ENCODE measurements around the gene REC114. TPM values are rescaled to one million over a fixed set of nuclear protein-coding genes. Genes with fewer than 3 reads are reported as not detected.

Gene REC114
- total and polyA plus RNA-seq, 2 of the 8 experiments (the other 6 are each of a cell fraction or from before 2014, with no cell fraction given) = 0.12 TPM; not detected in 1

DNA sequence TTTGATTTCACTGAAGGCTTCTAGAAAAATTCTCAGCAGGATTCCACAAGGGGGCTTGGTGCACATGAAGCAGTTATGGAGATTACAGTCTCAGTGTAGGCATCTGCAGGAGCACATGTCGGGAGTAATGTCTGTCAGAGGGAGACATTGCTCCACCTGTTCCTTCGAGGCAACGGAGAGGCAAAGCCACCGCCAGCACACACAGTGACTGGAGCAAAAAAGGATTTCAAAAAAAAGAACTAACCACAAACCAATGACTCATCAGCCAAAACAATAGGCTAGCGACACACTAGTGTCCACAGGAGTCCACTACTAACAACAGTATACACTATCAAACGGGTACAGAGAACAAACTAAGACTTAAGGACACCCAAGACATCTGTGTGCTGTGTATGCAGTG, 121.3 kb downstream of the REC114 start:
- H2AK5ac ChIP-seq (ENCODE audit: low read depth, low read length) = no peak overlapping the region
- H3K27me3 ChIP-seq (replicated peaks in 1 of 4; ENCODE audit: control insufficient read depth in 3 of 4, extremely low read depth in 1 of 4, insufficient read depth in 3 of 4, low read length in 3 of 4) = no peaks in the 10 kb centered on the region
- no peaks in the 10 kb centered on the region for H3K79me2 ChIP-seq (ENCODE audit: control insufficient read depth in 1 of 2, insufficient read depth in 2 of 2, low read length in 2 of 2)
- H3K4me3 ChIP-seq (ENCODE audit: extremely low read depth in 1 of 4, insufficient read depth in 2 of 4, low read depth in 3 of 4, low read length in 4 of 4) = no peak overlapping the region
- H3K27ac ChIP-seq (ENCODE audit: low read depth, low read length) = no peak overlapping the region
- no peak overlapping the region for H4K91ac ChIP-seq (replicated peaks; ENCODE audit: insufficient read length, low read length)
- 79% methylated on average over 6 of the region's 6 CpGs; no CpG with 5 or more reads in 1 of the 2 experiments for WGBS, 2 experiments (ENCODE audit: extremely low coverage in 1 of 2, insufficient coverage in 1 of 2, insufficient read length in 1 of 2, insufficient replicate concordance in 2 of 2, low coverage in 1 of 2, low lambda C conversion rate in 2 of 2, missing lambda C conversion rate in 1 of 2)
- H2BK120ac ChIP-seq (replicated peaks; ENCODE audit: low read depth, low read length) = no peak overlapping the region
- no peaks in the 10 kb centered on the region for H3K9me3 ChIP-seq (ENCODE audit: insufficient read depth in 2 of 2, low read depth in 1 of 2, low read length in 1 of 2)
- no peak overlapping the region for H3K56ac ChIP-seq (replicated peaks; ENCODE audit: insufficient read length, low read depth, low read length)
- no peak overlapping the region for H3K18ac ChIP-seq (ENCODE audit: extremely low read depth, low read length)
- no peak for TF ChIP-seq NANOG (IDR thresholded peaks at IDR 0.05; ENCODE audit: insufficient read depth, low read depth, low read length, poor library complexity, severe bottlenecking)
- TF ChIP-seq YY1 (IDR thresholded peaks at IDR 0.05; ENCODE audit: low read depth, low read length) = no peak
- no peak overlapping the region for H3K23ac ChIP-seq (ENCODE audit: insufficient read length)
- H3K79me1 ChIP-seq (ENCODE audit: low read depth, low read length) = no peaks in the 10 kb centered on the region; the same call in 1 of the 2 replicates
- H2AFZ ChIP-seq (ENCODE audit: low read length) = no peak overlapping the region
- no peaks in the 10 kb centered on the region for H3K23me2 ChIP-seq (ENCODE audit: low read depth, low read length)
- H2BK15ac ChIP-seq (ENCODE audit: low read length) = no peak overlapping the region
- H3K4me2 ChIP-seq (ENCODE audit: insufficient read depth in 1 of 2, low read depth in 2 of 2, low read length in 2 of 2) = no peak overlapping the region
- no peak overlapping the region for H2BK12ac ChIP-seq (ENCODE audit: low read depth, low read length)
- ChIA-PET CTCF (ENCODE audit: partially characterized antibody) (no interaction called here), POLR2A (ENCODE audit: partially characterized antibody) (no interaction called here)
- H3K9ac ChIP-seq (replicated peaks in 1 of 4; ENCODE audit: extremely low read depth in 1 of 4, low read depth in 3 of 4, low read length in 3 of 4) = no peak overlapping the region
- FAIRE-seq = no peak
- H3K4me1 ChIP-seq (replicated peaks in 1 of 4; ENCODE audit: control insufficient read depth in 3 of 4, insufficient read depth in 4 of 4, low read length in 3 of 4) = no peaks in the 10 kb centered on the region
- H3K4ac ChIP-seq (replicated peaks; ENCODE audit: insufficient read length, low read depth, low read length) = no peak overlapping the region
- H4K20me1 ChIP-seq (replicated peaks in 1 of 2; ENCODE audit: control insufficient read depth in 1 of 2, insufficient read depth in 2 of 2, low read length in 2 of 2) = peaks cover 3 to 4% of the 10 kb centered on the region in 2 experiments
- H2BK20ac ChIP-seq (ENCODE audit: low read length) = no peak overlapping the region
- H4K5ac ChIP-seq (ENCODE audit: insufficient read length, low read depth, low read length) = no peak overlapping the region
- no peak overlapping the region for H4K8ac ChIP-seq (ENCODE audit: extremely low read depth, insufficient read depth, low read length)
- H3K36me3 ChIP-seq (ENCODE audit: control insufficient read depth in 2 of 4, insufficient read depth in 4 of 4, low read length in 3 of 4) = peaks cover 9 to 61% (median 22%) of the 10 kb centered on the region in 4 experiments; a peak in 6 of 8 replicates
- H2BK5ac ChIP-seq (ENCODE audit: low read depth, low read length) = no peak overlapping the region
- DNase-seq (ENCODE audit: low read depth in 1 of 2, low spot score in 2 of 2) = no peak
- no peak overlapping the region for H3K14ac ChIP-seq (ENCODE audit: insufficient read length)
